ENCODE data around the gene SAMD13.

GRCh38 chr1:84253036-84253435, 48.5 kb upstream of the SAMD13 start:
- TF ChIP-seq POLR2AphosphoS5 (IDR thresholded peaks at IDR 0.05) (no peak), CTCF (IDR thresholded peaks at IDR 0.05) (no peak), POLR2A (IDR thresholded peaks at IDR 0.05; ENCODE audit: low read depth) (no peak)
